Liver (tissue), 3 donors: ENCODE results near the gene C11orf86.

Experiments
- CTCF ChIP-seq: fragments of 150-350 bp; IDR thresholded peaks from 2 replicates; pipeline ENCODE4 v1.5.1; 2017; ENCODE audit warnings: improper control_type of control experiment, low read depth, low read length; ENCODE audit not compliant: missing input control
- FOXA1 ChIP-seq: IDR thresholded peaks from 2 replicates; pipeline ENCODE4 v1.6.1; 2016; ENCODE audit warnings: antibody characterized with exemption
- GABPA ChIP-seq, 2 donors: IDR thresholded peaks in 1 of 2; conservative IDR thresholded peaks in 1 of 2; 2 replicates each; pipeline ENCODE4 v1.6.1; 2016; ENCODE audit warnings: antibody characterized with exemption in 2 of 2, mild to moderate bottlenecking in 1 of 2, moderate library complexity in 1 of 2
- HNF4A ChIP-seq, 2 donors: conservative IDR thresholded peaks; 2 replicates each; pipeline ENCODE4 v1.6.1; 2016; ENCODE audit warnings: antibody characterized with exemption in 2 of 2, mild to moderate bottlenecking in 2 of 2
- JUND ChIP-seq, 2 donors: IDR thresholded peaks; 2 replicates each; pipeline ENCODE4 v1.6.1; 2016; ENCODE audit warnings: antibody characterized with exemption in 2 of 2
- MAX ChIP-seq: IDR thresholded peaks from 2 replicates; pipeline ENCODE4 v1.6.1; 2016; ENCODE audit warnings: antibody characterized with exemption
- RAD21 ChIP-seq, 2 donors: IDR thresholded peaks; 2 replicates each; pipeline ENCODE4 v1.6.1; 2016; ENCODE audit warnings: antibody characterized with exemption in 2 of 2, mild to moderate bottlenecking in 2 of 2
- SP1 ChIP-seq: IDR thresholded peaks from 2 replicates; pipeline ENCODE4 v1.6.1; 2018; ENCODE audit warnings: antibody characterized with exemption, mild to moderate bottlenecking
- ZBTB33 ChIP-seq: IDR thresholded peaks from 2 replicates; pipeline ENCODE4 v1.6.1; 2016; ENCODE audit warnings: antibody characterized with exemption
- donor health status: healthy.
- donor health status: healthy.

GRCh38 chr11:66951927-66952337, 23.2 kb upstream of the C11orf86 start:
- TF ChIP-seq CTCF, result no peak
- TF ChIP-seq SP1, result no peak
- TF ChIP-seq FOXA1, result no peak
- TF ChIP-seq RAD21 (IDR thresholded peaks at IDR 0.05), result no peak
- TF ChIP-seq JUND (IDR thresholded peaks at IDR 0.05), result no peak
- no peak for TF ChIP-seq ZBTB33
- TF ChIP-seq GABPA (IDR thresholded peaks at IDR 0.05 in 1 of 2, conservative IDR thresholded peaks at IDR 0.05 in 1 of 2), result no peak
- no peak for TF ChIP-seq HNF4A (conservative IDR thresholded peaks at IDR 0.05)
- TF ChIP-seq MAX, result no peak
